ENCODE data around the gene HERPUD2.

DNA sequence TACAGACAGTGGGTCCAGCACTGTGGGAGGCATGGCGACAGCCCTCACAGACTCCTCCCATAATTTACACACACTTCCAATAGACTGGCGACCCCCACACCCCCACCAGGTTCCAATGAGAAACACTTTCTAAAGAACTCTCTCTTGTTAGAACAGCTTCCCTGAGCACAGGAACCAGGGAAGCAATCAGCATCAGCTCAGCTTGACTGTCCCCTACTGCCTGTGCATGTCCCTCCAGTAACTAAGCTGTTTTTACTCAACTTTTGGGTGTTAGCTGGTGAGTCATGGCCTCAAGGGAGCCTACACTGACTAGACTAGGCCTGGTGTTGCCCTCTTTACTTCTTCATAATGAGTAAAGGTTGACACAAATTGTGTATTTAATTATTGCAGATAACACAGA, 32.6 kb upstream of the HERPUD2 start:
- TF ChIP-seq EZH2 (IDR thresholded peaks at IDR 0.05; ENCODE audit: insufficient read depth, low read length) = no peak
- TF ChIP-seq, protein P1, sequence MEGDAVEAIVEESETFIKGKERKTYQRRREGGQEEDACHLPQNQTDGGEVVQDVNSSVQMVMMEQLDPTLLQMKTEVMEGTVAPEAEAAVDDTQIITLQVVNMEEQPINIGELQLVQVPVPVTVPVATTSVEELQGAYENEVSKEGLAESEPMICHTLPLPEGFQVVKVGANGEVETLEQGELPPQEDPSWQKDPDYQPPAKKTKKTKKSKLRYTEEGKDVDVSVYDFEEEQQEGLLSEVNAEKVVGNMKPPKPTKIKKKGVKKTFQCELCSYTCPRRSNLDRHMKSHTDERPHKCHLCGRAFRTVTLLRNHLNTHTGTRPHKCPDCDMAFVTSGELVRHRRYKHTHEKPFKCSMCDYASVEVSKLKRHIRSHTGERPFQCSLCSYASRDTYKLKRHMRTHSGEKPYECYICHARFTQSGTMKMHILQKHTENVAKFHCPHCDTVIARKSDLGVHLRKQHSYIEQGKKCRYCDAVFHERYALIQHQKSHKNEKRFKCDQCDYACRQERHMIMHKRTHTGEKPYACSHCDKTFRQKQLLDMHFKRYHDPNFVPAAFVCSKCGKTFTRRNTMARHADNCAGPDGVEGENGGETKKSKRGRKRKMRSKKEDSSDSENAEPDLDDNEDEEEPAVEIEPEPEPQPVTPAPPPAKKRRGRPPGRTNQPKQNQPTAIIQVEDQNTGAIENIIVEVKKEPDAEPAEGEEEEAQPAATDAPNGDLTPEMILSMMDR (IDR thresholded peaks at IDR 0.05; ENCODE audit: insufficient read depth, low read depth, low read length) = no peak

Measured in astrocyte (in vitro differentiated cells and primary cell).